Common myeloid progenitor, CD34-positive (primary cell): ENCODE results near the gene PRODH2.

ENCODE experiments used
- CTCF ChIA-PET: fragments of 350-600 bp; sonication (Branson Sonifier 250); formaldehyde crosslinking; loops from one replicate; lab custom pipeline; 2021; ENCODE audit warnings: antibody characterized with exemption; lab: Charles Lee
- POLR2A ChIA-PET: fragments of 350-600 bp; sonication (Branson Sonifier 250); formaldehyde crosslinking; loops from one replicate; lab custom pipeline; 2021; ENCODE audit warnings: antibody characterized with exemption; lab: Charles Lee
- DNase-seq, 3 donors: peaks; one replicate each; pipeline versions ENCODE4 v3.0.0 to v3.0.0-alpha.2; 2013
- H3K27ac ChIP-seq, 2 experiments: 1 replicate in 1 of 2; 2 replicates in 1 of 2; pipeline ENCODE4 v1.7.0; 2013; ENCODE audit warnings: inconsistent platforms in 2 of 2, low read length in 2 of 2, mild to moderate bottlenecking in 2 of 2, low read depth in 1 of 2, moderate library complexity in 1 of 2; ENCODE audit not compliant: severe bottlenecking in 2 of 2, insufficient read depth in 1 of 2, poor library complexity in 1 of 2
- H3K27me3 ChIP-seq, 5 experiments: replicated peaks in 2 of 5; 1 replicate in 3 of 5; 2 replicates in 2 of 5; pipeline versions ENCODE4 v1.6.1 to v1.7.0; 2013; ENCODE audit warnings: low read length in 4 of 5, mild to moderate bottlenecking in 2 of 5, moderate library complexity in 2 of 5, inconsistent platforms in 1 of 5; ENCODE audit not compliant: insufficient read depth in 5 of 5, control insufficient read depth in 4 of 5
- H3K36me3 ChIP-seq, 4 experiments: 1 replicate in 2 of 4; 2 replicates in 2 of 4; pipeline versions ENCODE4 v1.6.1 to v1.7.0; 2013; ENCODE audit warnings: low read length in 3 of 4, control low read depth in 1 of 4, mild to moderate bottlenecking in 1 of 4; ENCODE audit not compliant: control insufficient read depth in 4 of 4, insufficient read depth in 4 of 4
- H3K4me1 ChIP-seq, 4 experiments: 1 replicate in 3 of 4; 2 replicates in 1 of 4; pipeline versions ENCODE4 v1.6.1 to v1.7.1; 2013; ENCODE audit warnings: low read length in 3 of 4, mild to moderate bottlenecking in 3 of 4, control low read depth in 1 of 4, inconsistent platforms in 1 of 4, moderate library complexity in 1 of 4; ENCODE audit not compliant: control insufficient read depth in 4 of 4, insufficient read depth in 4 of 4; ENCODE audit errors: control extremely low read depth in 1 of 4
- H3K4me3 ChIP-seq, 7 experiments: 1 replicate in 4 of 7; 2 replicates in 3 of 7; pipeline versions ENCODE4 v1.5.1 to v1.7.0; 2013; ENCODE audit warnings: mild to moderate bottlenecking in 7 of 7, low read length in 6 of 7, moderate library complexity in 6 of 7, inconsistent platforms in 2 of 7, low read depth in 2 of 7, control low read depth in 1 of 7; ENCODE audit not compliant: insufficient read depth in 4 of 7, control insufficient read depth in 1 of 7; ENCODE audit errors: extremely low read depth in 1 of 7
- H3K9me3 ChIP-seq, 5 experiments: 1 replicate in 4 of 5; 2 replicates in 1 of 5; pipeline versions ENCODE4 v1.6.1 to v1.7.1; 2013; ENCODE audit warnings: low read length in 4 of 5, mild to moderate bottlenecking in 2 of 5, inconsistent platforms in 1 of 5, low read depth in 1 of 5, moderate library complexity in 1 of 5; ENCODE audit not compliant: control insufficient read depth in 4 of 5, insufficient read depth in 2 of 5; ENCODE audit errors: control extremely low read depth in 1 of 5
- WGBS: methylation state at CpG from one replicate; pipeline ENCODE4 v1.1.5; 2013; ENCODE audit not compliant: insufficient coverage; 5-methylcytosine and 5-hydroxymethylcytosine counted together

PRODH2 gene

DNA sequence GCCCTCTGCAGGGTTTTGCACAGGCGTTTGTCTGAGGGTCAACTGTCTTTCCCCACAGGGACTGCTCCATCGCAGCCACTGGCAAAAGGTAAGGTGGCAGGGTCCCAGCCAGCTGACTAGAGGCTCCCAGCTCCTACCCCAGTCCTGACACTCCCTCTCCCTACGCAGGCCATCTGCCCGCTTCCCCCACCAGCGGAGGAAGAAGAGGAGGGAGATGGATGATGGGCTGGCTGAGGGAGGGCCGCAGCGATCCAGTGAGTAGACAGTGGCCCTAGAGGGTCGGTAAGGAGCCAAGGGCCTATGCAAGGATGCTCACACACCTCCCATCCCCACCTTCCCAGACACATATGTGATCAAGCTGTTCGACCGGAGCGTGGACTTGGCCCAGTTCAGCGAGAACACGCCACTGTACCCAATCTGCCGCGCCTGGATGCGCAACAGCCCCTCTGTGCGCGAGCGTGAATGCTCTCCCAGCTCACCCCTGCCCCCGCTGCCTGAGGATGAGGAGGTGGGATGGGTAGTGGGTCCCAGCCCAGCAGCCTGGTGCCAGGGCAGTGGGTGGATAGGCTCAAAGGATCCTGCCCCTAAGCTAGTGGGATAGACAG is 59.8 kb downstream of the PRODH2 start:
- Histone ChIP-seq H3K27ac (no peak overlapping the region), H3K4me1 (peaks cover 7 to 40% (median 29%) of the 10 kb centered on the region in 4 experiments), H3K27me3 (peaks cover 0 to 37% (median 0%) of the 10 kb centered on the region in 5 experiments), H3K4me3 (no peak overlapping the region), H3K9me3 (no peaks in the 10 kb centered on the region), H3K36me3 (peaks cover 0 to 28% (median 21%) of the 10 kb centered on the region in 4 experiments)
- 95% methylated on average over 10 of the region's 20 CpGs for WGBS
- no peak for DNase-seq
- ChIA-PET POLR2A (no interaction called here), CTCF (interaction anchor here (0.6 kb wide), 1 partner anchor 9 kb away, joined by 4 read pairs; no protein-coding TSS in a partner anchor)

DNA sequence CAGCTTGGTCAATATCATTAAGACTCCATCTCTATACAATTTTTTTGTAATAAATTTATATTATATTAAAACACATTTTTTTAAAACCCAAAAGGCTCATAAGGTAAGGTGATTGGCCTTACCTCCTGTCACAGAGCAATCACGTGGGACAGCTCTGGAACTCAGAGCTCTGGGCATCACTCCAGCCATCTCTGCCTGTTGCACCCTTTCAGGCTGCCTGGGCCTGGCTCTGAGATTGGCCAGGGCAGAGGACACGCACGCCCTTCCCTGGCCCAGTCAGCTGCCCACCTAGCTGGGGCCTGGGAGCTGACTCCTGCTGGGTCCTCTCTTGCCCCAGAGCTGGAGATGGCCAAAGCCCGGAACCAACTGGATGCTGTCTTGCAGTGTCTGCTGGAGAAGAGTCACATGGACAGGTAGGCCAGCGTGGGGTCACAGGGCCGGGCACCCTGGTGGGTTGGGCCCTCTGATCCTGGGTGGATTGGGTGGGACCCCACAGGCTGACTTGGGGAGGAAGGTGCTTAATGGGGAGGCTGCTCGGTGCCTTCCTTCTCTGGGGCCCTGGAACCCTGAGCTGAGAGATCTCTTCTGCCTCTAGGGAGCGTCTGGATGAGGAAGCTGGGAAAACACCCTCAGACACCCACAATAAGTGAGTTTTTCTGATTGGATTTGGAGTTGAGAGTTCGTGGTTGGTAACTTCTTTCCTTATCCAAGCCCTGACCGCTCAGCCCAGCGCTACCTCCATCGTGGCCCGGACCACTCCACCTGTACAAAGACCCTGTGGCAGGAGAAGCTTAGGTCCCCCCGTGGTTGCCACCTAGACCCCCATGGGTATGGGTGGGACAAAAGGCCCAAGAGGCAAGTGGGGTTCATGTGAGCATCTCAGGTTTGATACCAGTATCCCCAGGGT is 60.6 kb downstream of the PRODH2 start:
- H3K4me3 ChIP-seq: no peak overlapping the region
- 99% methylated on average over 10 of the region's 14 CpGs for WGBS
- no peaks in the 10 kb centered on the region for H3K9me3 ChIP-seq
- ChIA-PET POLR2A (no interaction called here), CTCF (interaction anchor here (0.6 kb wide), 1 partner anchor 10 kb away, joined by 4 read pairs; no protein-coding TSS in a partner anchor)
- H3K27ac ChIP-seq: no peak overlapping the region
- peaks cover 0 to 34% (median 0%) of the 10 kb centered on the region in 5 experiments for H3K27me3 ChIP-seq
- DNase-seq: no peak
- H3K36me3 ChIP-seq: peaks cover 0 to 28% (median 21%) of the 10 kb centered on the region in 4 experiments
- peaks cover 8 to 37% (median 26%) of the 10 kb centered on the region in 4 experiments for H3K4me1 ChIP-seq

DNA sequence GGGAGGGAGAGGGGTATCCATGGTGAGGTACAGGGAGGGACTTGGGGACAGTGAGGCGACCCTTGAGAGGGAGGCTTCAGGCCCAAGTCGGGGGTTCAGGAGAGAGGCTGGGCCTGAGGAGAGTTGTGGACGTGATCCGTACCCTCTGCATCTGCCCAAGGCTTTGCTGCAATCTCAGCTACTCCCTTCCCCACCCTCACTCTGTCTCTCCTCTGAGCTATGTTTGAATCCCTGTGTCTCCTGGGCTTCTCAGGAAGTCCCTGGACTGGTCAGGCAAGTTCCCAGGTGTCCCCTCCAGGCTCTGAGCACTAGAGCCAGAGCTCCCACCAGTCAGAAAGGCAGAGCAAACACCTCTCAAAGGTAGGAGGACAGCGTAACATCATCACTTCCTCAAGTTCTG is 62.5 kb downstream of the PRODH2 start:
- H3K36me3 ChIP-seq: peaks cover 0 to 28% (median 21%) of the 10 kb centered on the region in 4 experiments
- WGBS: 100% methylated on average over 1 of the region's 5 CpGs
- H3K27ac ChIP-seq: no peak overlapping the region
- no peak for DNase-seq
- CTCF ChIA-PET: no interaction called here
- no peak overlapping the region for H3K4me3 ChIP-seq
- POLR2A ChIA-PET: no interaction called here
- peaks cover 10 to 29% (median 25%) of the 10 kb centered on the region in 4 experiments for H3K4me1 ChIP-seq
- peaks cover 0 to 15% (median 0%) of the 10 kb centered on the region in 5 experiments for H3K27me3 ChIP-seq
- no peaks in the 10 kb centered on the region for H3K9me3 ChIP-seq
